ENCODE measurements around the gene OIP5.

DNA sequence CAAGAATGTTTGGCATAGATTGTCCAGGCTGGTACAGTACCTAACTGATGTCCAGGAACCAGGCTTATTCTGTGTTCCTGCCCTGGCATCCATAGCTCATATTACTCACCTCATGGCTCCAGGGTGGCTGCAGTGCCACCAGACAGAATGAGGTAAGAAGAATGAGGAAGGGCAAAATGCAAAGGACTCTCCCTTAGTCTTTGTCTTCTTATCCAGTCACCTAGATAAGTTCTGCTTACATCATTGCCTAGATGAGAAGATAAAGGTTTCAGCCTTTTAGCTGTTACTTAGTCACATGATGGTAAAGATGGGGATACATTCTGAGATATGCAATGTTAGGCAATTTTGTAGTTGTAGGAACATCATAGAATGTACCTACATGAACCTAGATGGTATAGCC, 55.6 kb downstream of the OIP5 start:
- TF ChIP-seq POLR2AphosphoS5 (IDR thresholded peaks at IDR 0.05): no peak
- TF ChIP-seq, protein P1, sequence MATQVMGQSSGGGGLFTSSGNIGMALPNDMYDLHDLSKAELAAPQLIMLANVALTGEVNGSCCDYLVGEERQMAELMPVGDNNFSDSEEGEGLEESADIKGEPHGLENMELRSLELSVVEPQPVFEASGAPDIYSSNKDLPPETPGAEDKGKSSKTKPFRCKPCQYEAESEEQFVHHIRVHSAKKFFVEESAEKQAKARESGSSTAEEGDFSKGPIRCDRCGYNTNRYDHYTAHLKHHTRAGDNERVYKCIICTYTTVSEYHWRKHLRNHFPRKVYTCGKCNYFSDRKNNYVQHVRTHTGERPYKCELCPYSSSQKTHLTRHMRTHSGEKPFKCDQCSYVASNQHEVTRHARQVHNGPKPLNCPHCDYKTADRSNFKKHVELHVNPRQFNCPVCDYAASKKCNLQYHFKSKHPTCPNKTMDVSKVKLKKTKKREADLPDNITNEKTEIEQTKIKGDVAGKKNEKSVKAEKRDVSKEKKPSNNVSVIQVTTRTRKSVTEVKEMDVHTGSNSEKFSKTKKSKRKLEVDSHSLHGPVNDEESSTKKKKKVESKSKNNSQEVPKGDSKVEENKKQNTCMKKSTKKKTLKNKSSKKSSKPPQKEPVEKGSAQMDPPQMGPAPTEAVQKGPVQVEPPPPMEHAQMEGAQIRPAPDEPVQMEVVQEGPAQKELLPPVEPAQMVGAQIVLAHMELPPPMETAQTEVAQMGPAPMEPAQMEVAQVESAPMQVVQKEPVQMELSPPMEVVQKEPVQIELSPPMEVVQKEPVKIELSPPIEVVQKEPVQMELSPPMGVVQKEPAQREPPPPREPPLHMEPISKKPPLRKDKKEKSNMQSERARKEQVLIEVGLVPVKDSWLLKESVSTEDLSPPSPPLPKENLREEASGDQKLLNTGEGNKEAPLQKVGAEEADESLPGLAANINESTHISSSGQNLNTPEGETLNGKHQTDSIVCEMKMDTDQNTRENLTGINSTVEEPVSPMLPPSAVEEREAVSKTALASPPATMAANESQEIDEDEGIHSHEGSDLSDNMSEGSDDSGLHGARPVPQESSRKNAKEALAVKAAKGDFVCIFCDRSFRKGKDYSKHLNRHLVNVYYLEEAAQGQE (IDR thresholded peaks at IDR 0.05; ENCODE audit: borderline replicate concordance): no peak

All from neural cell (in vitro differentiated cells).